Heart right ventricle (tissue), 16 donors: Measurements from ENCODE around the gene PLS3. TPM values are rescaled to one million over a fixed set of nuclear protein-coding genes. Genes with fewer than 3 reads are reported as not detected.

Source experiments
- ATAC-seq, 8 donors: fragments of 200-7000 bp; cut with Tn5 transposase; one replicate each; pipeline ENCODE4 v1.9.1; 2020; ENCODE audit warnings: mild to moderate bottlenecking in 8 of 8, moderate library complexity in 8 of 8, moderate number of reproducible peaks in 1 of 8
- DNase-seq, 2 donors: peaks; one replicate each; pipeline ENCODE4 v3.0.0-alpha.2; 2020
- H3K27ac ChIP-seq, 10 donors: fragments of 200-600 bp; sonication (generic) in 2 of 10; one replicate each; pipeline versions ENCODE4 v1.5.0 to v1.8.0; 2020 to 2022; ENCODE audit warnings: mild to moderate bottlenecking in 3 of 10
- H3K27me3 ChIP-seq, 7 donors: fragments of 200-600 bp; one replicate each; pipeline ENCODE4 v1.8.0; 2021 to 2022; ENCODE audit warnings: mild to moderate bottlenecking in 2 of 7
- H3K36me3 ChIP-seq, 9 donors: fragments of 200-600 bp; sonication (generic) in 1 of 9; one replicate each; pipeline versions ENCODE4 v1.5.0 to v1.8.0; 2020 to 2022; ENCODE audit warnings: mild to moderate bottlenecking in 2 of 9
- H3K4me1 ChIP-seq, 9 donors: fragments of 200-600 bp; sonication (generic) in 1 of 9; one replicate each; pipeline versions ENCODE4 v1.5.0 to v1.8.0; 2020 to 2022; ENCODE audit warnings: mild to moderate bottlenecking in 4 of 9
- H3K4me3 ChIP-seq, 10 donors: fragments of 200-600 bp; sonication (generic) in 2 of 10; one replicate each; pipeline versions ENCODE4 v1.5.0 to v1.8.0; 2020 to 2022; ENCODE audit warnings: mild to moderate bottlenecking in 7 of 10, moderate library complexity in 2 of 10
- H3K9me3 ChIP-seq, 11 donors: fragments of 200-600 bp in 10 of 11; sonication (generic) in 2 of 11; one replicate each; pipeline versions ENCODE4 v1.5.0 to v1.8.0; 2013 to 2022; ENCODE audit warnings: mild to moderate bottlenecking in 2 of 11, control low read depth in 1 of 11, moderate library complexity in 1 of 11
- CTCF ChIP-seq, 9 donors: fragments of 200-600 bp; sonication (generic) in 2 of 9; IDR thresholded peaks; one replicate each; pipeline versions ENCODE4 v1.5.0 to v1.8.0; 2021 to 2022; ENCODE audit warnings: antibody characterized with exemption in 9 of 9, mild to moderate bottlenecking in 5 of 9, moderate library complexity in 1 of 9
- WGBS, 2 donors: extraction: QIAGEN DNeasy Blood & Tissue Kit; methylation state at CpG; one replicate each; pipeline ENCODE4 v1.1.7; 2013; ENCODE audit warnings: inconsistent platforms in 1 of 2; 5-methylcytosine and 5-hydroxymethylcytosine counted together
- intact Hi-C, 10 donors: fragments of 100-400 bp; cut with DNase I; formaldehyde crosslinking; loops; one replicate each; pipeline versions ENCODE4 v1.11.1 to v1.14.2; 2022
- polyA plus RNA-seq, 2 donors: library from polyadenylated mRNA; stranded (reverse); fragments of 200-250 nt; gene quantifications; one replicate each; pipeline ENCODE4 v1.2.3, GENCODE V29; 2013
- total RNA-seq, 10 donors: library from RNA; stranded (reverse); fragmentation: NEBNext Ultra II Directional in 3 of 10; extraction: Animal tissue kit (Norgen Biotek cat#: 25700) in 3 of 10; gene quantifications; one replicate each; pipeline versions ENCODE4 v1.2.1 to v1.2.4, GENCODE V29; 2021 to 2023
- donor health status: Arrhythmogenic right ventricular cardiomyopathy.
- donor health status: ischemic (EF 13 %, LVEDD 7.1; RV severe dilation, severe dysfunction).
- donor health status: healthy with polysubstance abuse.
- donor health status: DM: no; HTN: yes; CAD: no.
- donor health status: DM: no; HTN: no; CAD: no.
- donor health status: ischemic (EF 25% LVEDD 6.9; RV normal size, moderate dysfunction).
- donor health status: ischemic (EF 25% LVEDD 5.7; RV mildly dilated, moderate dysfunction).
- donor health status: healthy.
- donor health status: DM: yes; HTN: yes; CAD: no.
- donor health status: Ischemic cardiomyopathy.
- donor health status: ischemic (EF 35%, LVEDD 5.7; RV mildly dilated, moderate dysfunction).
- donor health status: nonischemic (EF 11% LVEDD 7.7; RV severe dilation, severe dysfunction).
- donor health status: DM: yes; HTN: yes; CAD: no.
- donor health status: PGD.
- donor health status: ischemic (EF 29% LVEDD 5.4; RV normal size, mild dysfunction).
- donor health status: nonischemic (EF 23%, LVEDD 6.1; RV moderate dilation, normal function).

PLS3 gene
- total and polyA plus RNA-seq, 12 donors = 29.7 to 56.9 (median 38.0) TPM

- TF ChIP-seq CTCF (IDR thresholded peaks at IDR 0.05) = no peak
- ATAC-seq (no peak), DNase-seq (no peak)
- Histone ChIP-seq H3K4me1 (no peaks in the 10 kb centered on the region), H3K36me3 (no peaks in the 10 kb centered on the region), H3K27me3 (peaks cover 0 to 36% (median 0%) of the 10 kb centered on the region in 7 donors), H3K9me3 (no peaks in the 10 kb centered on the region), H3K4me3 (no peak overlapping the region), H3K27ac (no peak overlapping the region)
- intact Hi-C loops = no loop called here
Measured at GRCh38 chrX:115522952-115523351, 38.0 kb upstream of the PLS3 start.

- H3K27ac ChIP-seq = no peak overlapping the region
- no peak for ATAC-seq
- no peak overlapping the region for H3K4me3 ChIP-seq
- H3K9me3 ChIP-seq = no peaks in the 10 kb centered on the region
- 96 to 97% methylated on average over 7 of the region's 7 CpGs for WGBS, 2 donors
- TF ChIP-seq CTCF (IDR thresholded peaks at IDR 0.05) = no peak
- no peaks in the 10 kb centered on the region for H3K4me1 ChIP-seq
- H3K36me3 ChIP-seq = no peaks in the 10 kb centered on the region
- intact Hi-C loops = no loop called here
- peaks cover 0 to 53% (median 0%) of the 10 kb centered on the region in 7 donors for H3K27me3 ChIP-seq
- DNase-seq = no peak
Measured at GRCh38 chrX:115525486-115525885, 35.5 kb upstream of the PLS3 start.

GRCh38 chrX:115531818-115532403 is 29.1 kb upstream of the PLS3 start:
- TF ChIP-seq CTCF (IDR thresholded peaks at IDR 0.05) = no peak
- Histone ChIP-seq H3K4me1 (no peaks in the 10 kb centered on the region), H3K27ac (peak overlapping the region in 2 of 10 donors; percentile 19 to 22), H3K4me3 (no peak overlapping the region), H3K27me3 (peaks cover 0 to 44% (median 0%) of the 10 kb centered on the region in 7 donors), H3K36me3 (no peaks in the 10 kb centered on the region), H3K9me3 (no peaks in the 10 kb centered on the region)
- ATAC-seq (peak in 4 of 8 donors; percentile 37 to 74 (median 64)), DNase-seq (no peak)
- intact Hi-C loops = no loop called here
- 68 to 80% methylated on average over 4 of the region's 4 CpGs for WGBS, 2 donors

- no peaks in the 10 kb centered on the region for H3K4me1 ChIP-seq
- H3K27me3 ChIP-seq = peaks cover 0 to 43% (median 0%) of the 10 kb centered on the region in 7 donors
- no peak overlapping the region for H3K4me3 ChIP-seq
- TF ChIP-seq CTCF (IDR thresholded peaks at IDR 0.05) = no peak
- 82 to 83% methylated on average over 1 of the region's 1 CpG for WGBS, 2 donors
- intact Hi-C loops = no loop called here
- H3K36me3 ChIP-seq = no peaks in the 10 kb centered on the region
- peaks cover 0 to 6% (median 0%) of the 10 kb centered on the region in 11 donors for H3K9me3 ChIP-seq
- H3K27ac ChIP-seq = peak overlapping the region in 1 of 10 donors; percentile 1
- DNase-seq (no peak), ATAC-seq (no peak)
Measured at GRCh38 chrX:115533485-115533884, 27.5 kb upstream of the PLS3 start.
